Measurements from ENCODE around the gene TMX2. TPM values are rescaled to one million over a fixed set of nuclear protein-coding genes. Genes with fewer than 3 reads are reported as not detected.

The TMX2 gene
- total RNA-seq, 1 experiment from 2014 or later = 151 TPM

DNA sequence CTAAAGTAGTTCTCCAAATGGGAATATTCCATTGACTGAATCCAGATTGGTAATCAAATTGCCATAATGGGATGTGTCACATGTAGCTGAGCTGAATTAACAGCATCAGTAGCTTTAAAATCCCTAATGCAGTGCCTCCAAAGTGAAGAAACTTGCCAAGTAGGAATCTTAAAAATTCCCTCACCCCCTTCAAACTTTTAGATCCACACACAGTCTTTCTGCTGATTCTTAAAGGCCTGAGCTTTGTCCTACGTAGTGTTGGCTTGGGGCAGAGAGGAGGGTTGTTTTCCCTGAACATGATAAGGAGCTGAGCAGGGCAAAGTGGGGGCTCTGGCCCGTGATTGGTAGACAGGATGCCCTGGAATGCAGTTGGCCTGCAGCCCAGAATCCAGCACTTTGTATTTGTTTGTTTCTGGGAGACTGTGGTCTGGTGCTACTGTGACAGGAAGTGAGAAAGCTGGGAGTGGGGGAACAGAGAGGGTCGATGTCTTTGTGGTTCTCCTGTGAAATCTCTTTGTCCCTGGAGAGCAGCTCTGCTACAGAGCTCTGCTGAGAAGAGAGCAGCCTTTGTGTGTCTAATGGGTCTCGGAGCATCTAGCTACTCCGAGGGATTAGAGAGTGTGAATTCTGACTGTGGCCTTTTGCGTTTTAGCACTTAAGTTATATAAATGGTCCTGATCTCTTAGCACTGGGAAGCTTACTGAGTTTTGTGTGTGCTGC lies 66.1 kb downstream of the TMX2 start:
- TF ChIP-seq TCF7L2 (IDR thresholded peaks at IDR 0.05; ENCODE audit: low read depth, low read length) = peak; percentile 60; the same call in 1 of the 2 replicates
- TF ChIP-seq POLR2AphosphoS5 (IDR thresholded peaks at IDR 0.05; ENCODE audit: low read depth, low read length) = peak; percentile 82
- peak; percentile 87; the same call in 1 of the 2 replicates for TF ChIP-seq SIN3A (IDR thresholded peaks at IDR 0.05; ENCODE audit: borderline replicate concordance, insufficient read depth, low read depth, low read length)
- TF ChIP-seq, protein P1, sequence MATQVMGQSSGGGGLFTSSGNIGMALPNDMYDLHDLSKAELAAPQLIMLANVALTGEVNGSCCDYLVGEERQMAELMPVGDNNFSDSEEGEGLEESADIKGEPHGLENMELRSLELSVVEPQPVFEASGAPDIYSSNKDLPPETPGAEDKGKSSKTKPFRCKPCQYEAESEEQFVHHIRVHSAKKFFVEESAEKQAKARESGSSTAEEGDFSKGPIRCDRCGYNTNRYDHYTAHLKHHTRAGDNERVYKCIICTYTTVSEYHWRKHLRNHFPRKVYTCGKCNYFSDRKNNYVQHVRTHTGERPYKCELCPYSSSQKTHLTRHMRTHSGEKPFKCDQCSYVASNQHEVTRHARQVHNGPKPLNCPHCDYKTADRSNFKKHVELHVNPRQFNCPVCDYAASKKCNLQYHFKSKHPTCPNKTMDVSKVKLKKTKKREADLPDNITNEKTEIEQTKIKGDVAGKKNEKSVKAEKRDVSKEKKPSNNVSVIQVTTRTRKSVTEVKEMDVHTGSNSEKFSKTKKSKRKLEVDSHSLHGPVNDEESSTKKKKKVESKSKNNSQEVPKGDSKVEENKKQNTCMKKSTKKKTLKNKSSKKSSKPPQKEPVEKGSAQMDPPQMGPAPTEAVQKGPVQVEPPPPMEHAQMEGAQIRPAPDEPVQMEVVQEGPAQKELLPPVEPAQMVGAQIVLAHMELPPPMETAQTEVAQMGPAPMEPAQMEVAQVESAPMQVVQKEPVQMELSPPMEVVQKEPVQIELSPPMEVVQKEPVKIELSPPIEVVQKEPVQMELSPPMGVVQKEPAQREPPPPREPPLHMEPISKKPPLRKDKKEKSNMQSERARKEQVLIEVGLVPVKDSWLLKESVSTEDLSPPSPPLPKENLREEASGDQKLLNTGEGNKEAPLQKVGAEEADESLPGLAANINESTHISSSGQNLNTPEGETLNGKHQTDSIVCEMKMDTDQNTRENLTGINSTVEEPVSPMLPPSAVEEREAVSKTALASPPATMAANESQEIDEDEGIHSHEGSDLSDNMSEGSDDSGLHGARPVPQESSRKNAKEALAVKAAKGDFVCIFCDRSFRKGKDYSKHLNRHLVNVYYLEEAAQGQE (IDR thresholded peaks at IDR 0.05; ENCODE audit: insufficient read depth in 1 of 2, low read depth in 2 of 2, low read length in 1 of 2) = no peak
- TF ChIP-seq CTCF (IDR thresholded peaks at IDR 0.05) = no peak
- Histone ChIP-seq H3K9me3 (ENCODE audit: control insufficient read depth, insufficient read depth, low read depth, low read length) (no peaks in the 10 kb centered on the region), H3K27ac (ENCODE audit: low read length) (peak overlapping the region; percentile 99), H3K27me3 (ENCODE audit: control insufficient read depth, insufficient read depth, low read length) (no peaks in the 10 kb centered on the region), H3K4me3 (ENCODE audit: low read depth in 2 of 2, low read length in 2 of 2) (peak overlapping the region; percentile 30 to 43), H3K4me1 (ENCODE audit: control insufficient read depth, insufficient read depth, low read length) (peaks cover 86% of the 10 kb centered on the region), H3K36me3 (ENCODE audit: control insufficient read depth, insufficient read depth, low read length) (no peaks in the 10 kb centered on the region; the same call in 1 of the 2 replicates)
- POLR2A ChIA-PET = interaction anchor here (0.6 to 2.1 kb wide), 8 partner anchors 9 to 456 kb away, joined by 3 to 22 read pairs (median 4); partner anchors contain the start of gene CTNND1
- DNase-seq (ENCODE audit: low read depth, low spot score) = peak; percentile 78
- intact Hi-C loops (cut with micrococcal nuclease; ENCODE audit: unreplicated experiment) = no loop called here
- in situ Hi-C loops (cut with HindIII; ENCODE audit: low pct_unique_long_range_greater_than_20kb, low sequenced_read_pairs) = no loop called here
- no TSS peak for BruUV-seq (replicated peaks)
- CTCF ChIA-PET = interaction anchor here (0.6 to 0.9 kb wide), 4 partner anchors 14 to 27 kb away, joined by 3 to 6 read pairs (median 4); partner anchors contain the start of gene BTBD18
- peak; percentile 94 for ATAC-seq

DNA sequence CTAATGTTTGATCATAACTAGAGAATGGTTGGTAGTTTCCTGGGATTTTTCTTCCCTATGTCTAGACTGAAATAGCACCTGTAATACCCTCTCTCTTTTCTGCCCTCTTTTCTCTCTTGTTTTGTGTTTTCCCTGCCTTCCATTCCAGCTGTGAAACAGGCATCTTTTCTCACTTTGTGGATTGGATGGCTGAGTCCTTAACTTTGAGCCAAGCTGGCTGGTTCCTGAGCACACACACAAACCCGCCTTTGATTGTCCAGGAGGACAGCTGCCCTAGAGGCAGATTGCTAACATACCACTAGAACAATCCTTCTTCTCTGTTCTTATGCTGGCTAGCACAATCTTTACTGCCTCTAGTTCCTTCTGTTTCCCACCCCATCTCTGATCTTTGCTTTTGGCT lies 66.9 kb downstream of the TMX2 start:
- peaks cover 81% of the 10 kb centered on the region for H3K4me1 ChIP-seq (ENCODE audit: control insufficient read depth, insufficient read depth, low read length)
- intact Hi-C loops (cut with micrococcal nuclease; ENCODE audit: unreplicated experiment) (no loop called here), in situ Hi-C loops (cut with HindIII; ENCODE audit: low pct_unique_long_range_greater_than_20kb, low sequenced_read_pairs) (no loop called here)
- TF ChIP-seq CTCF (IDR thresholded peaks at IDR 0.05) (no peak), TCF7L2 (IDR thresholded peaks at IDR 0.05; ENCODE audit: low read depth, low read length) (peak; percentile 83)
- H3K27ac ChIP-seq (ENCODE audit: low read length) = peak overlapping the region; percentile 99
- ATAC-seq = peak; percentile 54; the same call in 1 of the 2 replicates
- no peak for DNase-seq (ENCODE audit: low read depth, low spot score)
- ChIA-PET POLR2A (interaction anchor here (0.7 to 2.1 kb wide), 3 partner anchors 11 to 24 kb away, joined by 3 to 22 read pairs (median 3); partner anchors contain the start of gene CTNND1), CTCF (interaction anchor here (0.8 to 1.2 kb wide), 2 partner anchors 20 to 28 kb away, joined by 4 read pairs; partner anchors contain the start of gene BTBD18)
- H3K4me3 ChIP-seq (ENCODE audit: low read depth in 2 of 2, low read length in 2 of 2) = peak overlapping the region; percentile 30 to 43
- H3K27me3 ChIP-seq (ENCODE audit: control insufficient read depth, insufficient read depth, low read length) = no peaks in the 10 kb centered on the region
- no peaks in the 10 kb centered on the region; the same call in 1 of the 2 replicates for H3K36me3 ChIP-seq (ENCODE audit: control insufficient read depth, insufficient read depth, low read length)
- BruUV-seq (replicated peaks) = no TSS peak
- no peaks in the 10 kb centered on the region for H3K9me3 ChIP-seq (ENCODE audit: control insufficient read depth, insufficient read depth, low read depth, low read length)
